COLO829 (cell line): ENCODE data around the gene RNF223.

Experiments
- DNase-seq: peaks from one replicate; pipeline ENCODE4 v3.0.0; 2012; ENCODE audit warnings: low spot score

RNF223 gene

DNA sequence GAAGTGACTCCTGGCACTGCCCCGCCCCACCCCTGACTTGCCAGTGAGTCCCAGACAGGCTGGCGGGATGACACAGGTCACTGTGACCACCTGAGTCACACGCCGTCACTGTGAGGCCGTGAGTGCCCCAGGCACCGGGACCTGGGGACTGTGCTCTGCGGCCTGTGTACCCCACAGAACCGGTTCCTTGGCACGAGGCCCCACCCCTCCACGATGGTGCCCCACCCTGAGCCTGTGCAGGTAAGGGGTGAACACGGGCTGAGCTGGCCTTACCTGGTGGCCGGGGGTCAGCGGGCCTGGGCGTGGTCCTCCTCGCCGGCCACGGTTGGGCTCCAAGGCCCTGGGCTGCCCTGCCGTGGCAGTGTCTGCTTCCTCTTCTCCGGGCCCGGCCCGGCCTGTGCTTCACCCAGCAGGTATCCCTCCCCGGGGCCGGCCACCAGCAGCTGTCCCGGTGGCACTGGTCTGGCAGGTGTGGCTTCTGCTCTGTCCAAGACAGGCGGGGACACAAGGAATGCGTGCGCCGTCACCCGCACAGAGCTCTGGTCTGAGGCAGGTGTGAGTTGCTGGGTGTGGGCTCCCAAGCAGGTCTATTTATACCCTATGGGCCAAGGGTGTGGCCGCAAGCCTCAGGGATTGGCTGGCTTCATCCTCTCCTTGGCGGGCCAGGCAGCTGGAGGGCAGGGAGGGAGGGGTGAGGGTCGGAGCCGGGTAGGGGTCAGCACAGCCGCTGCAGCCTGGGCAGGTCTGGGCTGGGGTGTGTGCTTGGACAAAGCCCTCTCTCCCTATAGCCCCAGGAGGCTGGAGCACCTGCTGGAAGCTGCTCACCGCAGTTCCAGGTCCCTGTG, at the start of gene RNF223:
Gene RNF223, minus strand, starts transcription at position 564 of the 845 bp plus-strand sequence. CDS start 1,740 bp downstream, outside the sequence.
- no peak for DNase-seq

GRCh38 chr1:1122981-1123480, 48.9 kb upstream of the RNF223 start:
- no peak for DNase-seq

DNA sequence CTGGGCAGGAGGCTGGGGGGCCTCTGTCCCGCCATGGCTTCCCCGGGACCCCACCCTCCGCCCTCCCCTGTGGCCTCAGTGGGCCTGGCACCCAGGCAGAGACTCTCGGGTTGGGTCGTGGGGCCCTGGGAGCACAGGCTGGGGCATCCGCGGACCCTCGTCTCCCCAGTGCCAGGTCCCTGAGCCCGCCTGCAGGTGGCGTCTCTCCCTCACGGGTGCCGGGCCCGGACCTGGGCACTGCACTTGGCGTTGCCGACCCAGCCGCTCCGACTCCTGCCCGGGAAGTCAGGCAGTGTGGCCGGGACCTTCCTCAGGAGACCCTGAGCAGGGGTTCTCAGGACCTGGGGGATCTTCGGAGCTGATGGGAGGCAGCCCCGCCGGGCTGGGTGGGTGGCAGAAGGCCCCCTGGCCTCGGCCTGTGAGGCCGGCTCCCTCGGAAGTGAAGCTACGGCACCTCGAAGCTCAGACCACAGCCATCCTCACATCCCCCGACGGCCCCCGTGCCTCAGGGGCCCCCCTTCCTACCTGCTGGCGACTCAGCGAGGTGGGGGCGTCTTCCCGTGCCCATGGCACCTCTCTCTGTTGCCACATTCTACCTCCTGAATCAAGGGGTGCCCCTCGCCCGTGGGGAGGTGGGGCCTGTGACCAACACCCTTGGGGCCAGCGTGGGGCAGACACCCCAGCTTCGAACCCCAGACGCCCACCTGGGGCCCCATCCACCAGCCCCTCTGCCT, 48.1 kb upstream of the RNF223 start:
- peak; percentile 42 for DNase-seq

GRCh38 chr1:1121611-1122077, 47.5 kb upstream of the RNF223 start:
- DNase-seq = no peak

DNA sequence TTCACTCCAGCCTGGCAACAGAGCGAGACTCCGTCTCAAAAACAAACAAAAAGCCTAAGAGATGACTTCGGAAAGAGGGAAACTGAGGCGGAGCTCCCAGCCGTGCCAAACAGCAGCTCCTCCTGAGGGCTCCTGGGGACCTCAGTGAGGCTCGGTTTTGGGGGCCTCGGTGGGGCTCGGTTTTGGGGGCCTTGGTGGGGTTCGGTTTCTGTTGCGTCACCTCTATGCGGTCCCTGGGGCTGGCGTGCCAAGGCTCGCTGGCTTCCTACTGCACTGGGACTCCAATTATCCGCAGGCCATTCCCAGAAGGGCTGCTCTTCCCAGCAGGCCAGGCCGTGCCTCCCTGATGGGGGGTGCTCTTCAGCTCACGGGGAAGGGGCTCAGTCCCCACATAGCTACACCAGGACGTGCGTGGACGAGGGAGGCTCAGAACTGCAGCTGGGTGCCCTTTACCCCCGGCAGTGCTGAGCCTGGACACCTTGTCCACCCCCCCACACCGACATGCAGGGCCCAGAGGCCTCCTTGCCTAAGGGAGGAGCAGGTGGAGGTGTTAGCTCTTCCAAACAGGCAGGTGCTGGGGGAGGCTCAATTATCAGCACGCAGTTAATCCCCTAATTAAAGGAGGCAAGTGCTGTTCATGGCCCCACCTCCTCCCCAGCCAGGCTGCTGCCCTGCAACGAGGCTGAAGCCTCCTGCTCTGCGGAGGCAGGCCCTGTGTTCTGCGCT, 46.9 kb upstream of the RNF223 start:
- DNase-seq = no peak

DNA sequence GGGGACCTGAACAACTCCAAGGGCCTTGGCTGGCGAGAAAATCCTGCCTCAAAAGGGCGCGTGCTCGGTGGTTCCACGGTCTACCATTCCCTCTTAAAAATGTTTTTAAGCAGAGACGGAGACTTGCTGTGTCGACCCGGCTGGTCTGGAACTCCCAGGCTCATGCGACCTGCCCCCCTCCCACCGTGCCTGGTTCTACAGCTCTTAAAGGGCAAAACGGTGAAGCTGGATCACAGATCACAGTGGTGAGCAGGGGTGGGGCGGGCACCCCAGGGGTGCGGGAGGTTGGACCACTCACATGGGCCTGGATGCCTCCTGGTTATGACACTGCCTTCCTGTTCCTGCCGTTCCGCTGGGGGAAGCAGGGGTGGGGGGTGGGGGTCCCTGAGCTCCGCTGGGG, 46.0 kb upstream of the RNF223 start:
- DNase-seq = no peak

GRCh38 chr1:1119272-1119890, 45.3 kb upstream of the RNF223 start:
- no peak for DNase-seq

DNA sequence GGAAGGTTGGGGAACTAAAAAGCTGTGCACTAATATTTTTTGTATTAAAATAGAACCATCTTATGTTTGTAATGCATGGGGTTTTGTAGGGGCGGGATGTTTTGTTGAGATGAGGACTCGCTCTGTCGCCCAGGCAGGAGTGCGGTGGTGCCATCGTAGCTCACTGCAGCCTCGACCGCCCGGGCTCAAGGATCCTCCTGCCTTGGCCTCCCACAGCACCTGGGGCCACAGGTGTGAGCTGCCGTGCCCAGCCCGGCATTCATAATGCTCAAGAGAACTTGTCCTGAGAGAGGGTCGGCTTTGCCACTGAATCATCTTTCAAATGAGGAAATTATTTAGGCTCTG, 44.7 kb upstream of the RNF223 start:
- DNase-seq = no peak

GRCh38 chr1:1118011-1118875, 44.1 kb upstream of the RNF223 start:
- DNase-seq = no peak

DNA sequence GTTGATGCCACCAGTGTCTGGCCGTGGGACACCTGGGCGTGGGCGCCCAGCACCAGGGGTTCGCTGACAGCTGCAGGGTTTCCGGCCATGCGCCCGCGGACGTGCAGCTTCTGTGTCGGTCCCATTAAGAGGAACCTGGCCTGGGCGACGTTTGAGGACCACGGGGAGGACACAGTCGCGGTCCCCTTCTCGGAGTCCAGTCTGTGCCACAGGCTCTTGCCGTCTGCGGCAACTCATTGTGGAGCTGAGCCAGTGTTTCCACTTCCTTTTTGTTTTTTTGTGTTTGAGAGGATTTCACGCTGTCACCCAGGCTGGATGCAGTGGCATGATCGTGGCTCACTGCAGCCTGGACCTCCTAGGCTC, 43.3 kb upstream of the RNF223 start:
- DNase-seq = no peak

DNA sequence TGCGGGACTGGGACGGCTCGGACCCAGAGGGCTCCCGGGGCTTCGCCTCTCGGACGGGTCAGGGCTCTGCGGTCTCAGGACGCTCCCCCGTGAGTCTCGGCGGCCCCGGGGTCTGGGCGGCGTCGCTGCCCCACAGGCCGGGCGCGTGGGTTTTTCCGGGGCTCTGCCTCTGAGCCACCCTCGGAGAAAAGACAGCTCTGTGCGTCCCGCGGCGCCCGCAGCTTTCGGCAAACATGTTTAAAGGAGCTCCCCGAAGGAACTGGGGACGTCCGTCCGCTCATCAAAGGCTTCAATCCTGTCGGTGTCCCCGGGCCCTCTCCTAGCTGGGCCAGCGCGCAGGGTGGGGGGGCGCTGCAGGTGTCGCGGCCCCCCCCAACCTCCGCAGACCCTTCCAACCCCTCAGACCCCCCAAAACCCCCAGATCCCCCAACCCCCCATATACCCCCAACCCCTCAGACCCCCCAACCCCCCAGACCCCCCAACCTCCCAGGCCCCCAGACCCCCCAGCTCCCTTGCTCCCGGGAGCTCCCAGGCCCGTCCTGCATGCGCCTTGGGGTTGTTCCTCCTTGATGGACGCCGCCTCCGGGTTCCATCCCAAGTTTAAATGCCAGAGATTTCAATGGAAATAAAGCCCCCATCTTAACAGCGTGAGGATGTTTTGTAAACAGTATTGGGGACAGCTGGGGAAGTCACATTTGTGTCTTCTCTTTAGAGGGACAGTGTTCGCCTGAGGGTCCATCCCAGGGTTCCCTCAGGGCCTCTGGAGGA, 42.8 kb upstream of the RNF223 start:
- DNase-seq = no peak

- DNase-seq = peak; percentile 97
Measured at GRCh38 chr1:1115786-1116700, 41.9 kb upstream of the RNF223 start, which contains the start of gene C1orf159. Gene C1orf159, minus strand, starts transcription at chr1:1116089. Its CDS starts 24,546 bp downstream, at chr1:1091543.

DNA sequence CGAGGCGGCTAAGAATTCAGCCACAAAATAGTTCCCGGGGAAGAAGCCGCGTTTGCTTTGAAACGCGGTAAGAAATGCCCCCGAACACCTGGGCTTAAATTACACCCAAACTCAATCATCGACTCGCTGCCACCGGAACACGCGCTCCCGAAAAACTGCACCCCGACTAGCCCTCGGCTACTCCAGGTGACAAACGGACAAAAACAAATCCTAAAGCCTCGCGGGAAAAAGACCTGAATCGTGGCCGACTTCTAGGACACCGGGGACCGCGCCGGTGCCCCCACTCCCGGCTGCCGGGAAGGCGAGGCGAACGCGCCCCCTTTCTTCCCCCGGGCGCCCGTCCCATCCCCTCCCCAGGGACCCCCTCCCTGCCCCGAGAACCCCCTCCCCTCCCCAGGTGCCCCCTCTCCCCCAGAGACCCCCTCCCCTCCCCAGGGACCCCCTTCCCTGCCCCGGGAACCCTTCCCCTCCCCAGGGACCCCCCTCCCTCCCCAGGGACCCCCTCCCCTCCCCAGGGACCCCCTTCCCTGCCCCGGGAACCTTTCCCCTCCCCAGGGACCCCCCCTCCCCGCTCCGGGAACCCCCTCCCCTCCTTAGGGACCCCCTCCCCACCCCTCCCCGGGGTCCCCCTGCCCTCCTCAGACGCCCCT, 41.2 kb upstream of the RNF223 start:
- DNase-seq = no peak

DNA sequence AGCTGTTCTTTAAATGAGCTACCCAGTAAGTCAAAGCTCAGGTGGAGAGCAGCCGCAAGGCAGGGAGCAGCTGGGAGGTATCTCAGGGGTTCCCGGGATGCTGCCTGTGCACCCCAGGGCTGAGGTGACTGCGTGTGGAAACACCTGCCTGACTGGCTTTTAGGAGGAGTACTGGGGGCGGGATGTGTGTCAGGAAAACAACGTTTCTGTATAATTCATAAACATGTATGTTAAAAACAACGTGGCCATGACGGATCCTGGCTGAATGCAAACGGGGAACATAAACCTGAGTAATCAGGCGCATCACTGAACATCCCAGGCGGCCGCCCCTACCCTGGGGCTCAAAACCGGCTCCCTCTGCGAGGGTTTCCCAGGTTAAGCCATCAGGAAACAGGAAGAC, 40.3 kb upstream of the RNF223 start:
- no peak for DNase-seq

DNA sequence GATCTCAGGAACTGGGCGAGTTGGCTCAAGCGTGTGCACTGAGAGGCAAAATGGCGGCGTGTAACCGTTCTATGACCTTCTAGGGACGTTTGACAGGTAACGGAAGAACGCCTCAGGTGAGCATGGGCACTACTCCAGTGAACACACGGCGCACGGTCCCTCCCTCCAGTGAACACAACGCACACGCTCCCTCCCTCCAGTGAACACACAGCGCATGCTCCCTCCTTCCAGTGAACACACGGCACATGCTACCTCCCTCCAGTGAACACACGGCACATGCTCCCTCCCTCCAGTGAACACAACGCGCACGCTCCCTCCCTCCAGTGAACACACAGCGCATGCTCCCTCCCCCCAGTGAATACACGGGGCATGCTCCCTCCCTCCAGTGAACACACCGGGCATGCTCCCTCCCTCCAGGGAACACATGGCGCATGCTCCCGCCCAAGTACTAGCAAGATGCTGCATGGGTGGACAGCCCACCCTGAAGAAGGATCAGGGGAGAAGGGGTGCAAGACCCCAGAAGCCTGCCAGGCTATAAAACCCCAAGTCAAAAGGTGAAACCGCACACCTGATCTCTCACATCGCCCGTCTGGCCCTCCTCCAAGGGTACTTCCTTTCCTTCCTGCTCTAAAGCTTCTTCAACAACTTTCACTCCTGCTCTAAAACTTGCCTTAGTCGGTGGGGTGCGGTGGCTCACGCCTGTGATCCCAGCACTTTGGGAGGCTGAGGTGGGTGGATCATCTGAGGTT, 38.3 kb upstream of the RNF223 start:
- DNase-seq = no peak

- no peak for DNase-seq
Measured at GRCh38 chr1:1111516-1112236, 37.6 kb upstream of the RNF223 start.

GRCh38 chr1:1110561-1110971, 36.5 kb upstream of the RNF223 start:
- DNase-seq = no peak
